GM21447 (cell line): ENCODE measurements around the gene DCC.

Experiments
- ATAC-seq: cut with Tn5 transposase; IDR thresholded peaks from one replicate; pipeline ENCODE4 v1.9.1; 2021; ENCODE audit not compliant: unreplicated experiment

Gene DCC

GRCh38 chr18:53543711-53544110 lies 1203.7 kb downstream of the DCC start:
- no peak for ATAC-seq

DNA sequence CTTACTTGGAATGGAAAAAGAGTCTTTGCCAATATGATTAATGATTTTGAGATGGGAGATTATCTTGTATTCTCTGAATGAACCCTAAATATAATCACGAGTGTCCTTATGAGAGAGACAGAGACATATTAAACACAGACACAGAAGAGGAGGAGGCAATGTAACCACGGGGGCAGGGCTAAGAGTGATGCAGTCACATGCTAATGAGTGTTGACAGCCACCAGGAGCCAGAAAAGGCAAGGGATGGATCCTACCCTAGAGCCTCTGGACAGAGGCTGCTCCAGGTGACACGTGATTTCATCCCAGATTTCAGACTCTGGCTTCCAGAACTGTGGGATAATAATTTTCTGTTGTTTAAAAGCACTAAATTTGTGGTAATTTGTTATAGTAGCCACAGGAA lies 1204.9 kb downstream of the DCC start:
- ATAC-seq: no peak

- ATAC-seq: no peak
These were observed 1212.0 kb downstream of the DCC start for GRCh38 chr18:53551868-53552426.

- no peak for ATAC-seq
These were observed 1213.0 kb downstream of the DCC start for GRCh38 chr18:53553030-53553429.

DNA sequence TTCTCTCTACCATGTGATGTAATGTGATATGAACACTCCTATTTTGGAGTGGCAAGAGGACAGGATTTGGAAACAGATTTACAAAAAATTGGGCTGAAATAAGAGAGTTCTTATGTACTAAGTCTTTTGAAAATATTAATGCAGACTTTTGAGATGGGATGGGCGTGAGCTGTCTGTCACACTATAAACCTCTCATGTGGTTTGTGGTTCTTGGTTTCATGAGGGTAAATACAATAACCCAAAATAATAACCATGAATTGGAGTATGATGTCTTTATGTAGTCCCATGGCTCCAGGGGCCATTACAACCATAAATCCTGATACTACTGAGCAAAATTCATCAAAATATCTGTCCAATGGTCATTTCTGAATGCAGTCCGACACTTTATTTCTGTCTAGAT lies 1216.5 kb downstream of the DCC start:
- no peak for ATAC-seq

- no peak for ATAC-seq
These were observed 1220.5 kb downstream of the DCC start for GRCh38 chr18:53560546-53560945.

DNA sequence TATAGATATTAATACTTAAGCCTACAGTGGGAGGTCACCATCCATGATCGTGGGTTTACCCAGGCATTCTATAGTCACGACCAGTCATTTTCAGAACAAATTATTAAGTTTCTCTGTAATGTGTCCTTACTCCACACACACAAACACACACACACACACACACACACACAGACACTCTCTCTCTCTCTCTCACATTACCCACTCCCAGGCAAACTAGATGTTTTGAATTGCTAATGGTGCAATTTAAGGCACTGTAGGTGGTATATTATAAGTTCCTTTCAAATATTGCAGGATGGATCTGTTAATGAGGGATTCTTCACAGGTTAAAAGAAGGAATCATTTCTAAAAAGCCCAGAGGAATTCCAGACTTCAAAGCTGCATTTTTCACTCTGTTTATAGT lies 1226.6 kb downstream of the DCC start:
- ATAC-seq: no peak

- no peak for ATAC-seq
These were observed 1228.1 kb downstream of the DCC start for GRCh38 chr18:53567929-53568574.
